Amniotic stem cell (primary cell): ENCODE measurements around the gene TMEM212.
"Not testable (repeated sequence)": the region's sequence is repeated elsewhere in the genome, so short reads cannot be mapped to it uniquely, and the experiment has no call there.

Experiments used
- DNase-seq: peaks from one replicate; lab custom pipeline; 2025; lab: John Stamatoyannopoulos, UW

Gene TMEM212

GRCh38 chr3:171892457-171892856 is 49.3 kb downstream of the TMEM212 start:
- DNase-seq: no peak

GRCh38 chr3:171895291-171895690 is 52.1 kb downstream of the TMEM212 start:
- no peak for DNase-seq

DNA sequence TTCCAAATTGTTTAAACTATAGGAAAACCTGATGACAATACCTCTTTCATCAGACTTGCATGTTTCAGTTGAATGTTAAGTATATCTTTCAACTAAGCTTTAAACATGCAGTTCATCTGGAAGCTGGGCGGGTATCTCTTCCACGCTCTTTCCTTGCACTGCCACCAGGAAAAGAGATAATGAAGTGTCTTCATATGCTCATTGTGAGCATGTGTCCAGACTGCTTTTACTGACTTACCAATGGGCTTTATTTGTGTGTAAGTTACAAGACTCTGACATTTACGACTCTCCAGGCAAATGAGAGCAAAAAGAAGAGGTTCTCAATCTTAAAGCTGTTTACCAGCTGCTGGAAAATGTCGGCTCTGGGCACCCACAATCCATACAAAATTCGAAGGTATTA is 52.8 kb downstream of the TMEM212 start:
- no peak for DNase-seq

DNA sequence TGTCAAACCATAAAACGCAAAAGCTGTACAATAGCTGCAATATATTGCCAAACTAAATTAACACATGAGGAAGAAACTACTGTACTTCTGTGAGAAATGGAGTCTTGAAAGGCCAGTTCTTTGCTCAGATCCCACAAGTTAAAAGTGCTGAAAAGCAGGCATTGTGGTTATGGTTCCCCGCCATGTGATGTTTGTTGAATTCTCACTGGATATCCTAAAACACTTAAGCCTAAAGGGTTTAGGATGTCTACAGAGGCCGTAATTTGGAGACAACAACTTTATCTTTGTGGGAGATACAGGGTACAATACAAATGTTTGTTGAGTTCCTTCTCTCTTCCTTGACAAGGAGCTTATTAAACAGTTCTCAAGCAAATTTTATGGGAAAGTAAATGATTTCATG is 53.2 kb downstream of the TMEM212 start:
- DNase-seq: no peak

- no peak for DNase-seq
Measured at GRCh38 chr3:171898192-171898591, 55.0 kb downstream of the TMEM212 start.

DNA sequence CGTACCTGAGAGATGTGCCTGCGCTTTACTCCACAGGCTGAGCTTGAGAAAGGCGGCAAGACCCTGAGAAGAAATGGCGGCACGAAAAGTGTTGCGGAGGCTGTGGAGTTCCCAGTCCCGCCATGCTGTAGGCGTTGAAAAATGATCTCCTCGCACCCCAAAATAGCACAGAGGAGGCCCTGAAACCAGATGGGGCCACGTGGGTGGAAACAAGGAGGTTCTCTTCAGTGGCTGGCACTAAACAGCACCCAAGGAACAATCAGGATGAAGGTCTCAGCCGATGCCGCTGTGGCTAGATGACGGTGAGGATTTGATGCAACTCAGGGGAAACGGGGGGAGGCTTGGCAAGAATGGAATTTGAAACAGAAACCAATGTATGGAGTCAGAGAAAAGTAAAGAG is 57.3 kb downstream of the TMEM212 start:
- no peak for DNase-seq

GRCh38 chr3:171901615-171902312 is 58.6 kb downstream of the TMEM212 start:
- DNase-seq: no peak

GRCh38 chr3:171904829-171905228 is 61.7 kb downstream of the TMEM212 start:
- no peak for DNase-seq

DNA sequence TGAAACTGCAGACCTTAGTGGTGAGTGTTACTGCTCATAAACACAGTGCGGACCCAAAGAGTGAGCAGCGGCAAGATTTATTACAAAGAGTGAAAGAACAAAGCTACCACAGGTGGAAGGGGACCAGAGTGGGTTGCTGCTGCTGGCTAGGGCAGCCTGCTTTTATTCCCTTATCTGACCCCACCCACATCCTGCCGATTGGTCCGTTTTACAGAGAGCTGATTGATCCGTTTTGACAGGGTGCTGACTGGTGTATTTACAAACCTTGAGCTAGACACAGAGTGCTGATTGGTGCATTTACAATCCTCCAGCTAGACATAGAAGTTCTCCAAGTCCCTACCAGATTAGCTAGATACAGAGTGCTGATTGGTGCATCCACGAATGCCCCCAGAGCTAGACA is 63.4 kb downstream of the TMEM212 start:
- DNase-seq: not testable (repeated sequence)

GRCh38 chr3:171906951-171907676 is 64.0 kb downstream of the TMEM212 start:
- no peak for DNase-seq

DNA sequence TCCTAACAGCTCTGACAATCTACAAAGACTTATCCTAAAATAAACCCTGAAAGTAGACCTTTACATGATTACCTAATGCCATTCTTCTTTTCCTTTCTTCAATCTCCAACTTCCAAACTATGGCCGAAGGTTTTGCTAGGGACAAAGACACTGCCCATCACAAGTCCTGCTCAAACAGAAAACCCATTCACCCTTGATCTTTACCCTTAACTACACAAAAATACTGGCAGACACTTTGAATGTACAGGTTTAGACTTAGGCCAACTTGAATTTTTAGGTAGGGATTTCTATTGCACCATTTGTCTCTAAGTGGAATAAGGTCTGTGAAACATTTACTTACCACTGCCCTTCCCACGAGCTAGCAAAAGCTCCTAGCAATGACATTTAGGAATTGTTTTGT is 64.6 kb downstream of the TMEM212 start:
- DNase-seq: no peak

GRCh38 chr3:171908731-171909130 is 65.6 kb downstream of the TMEM212 start:
- DNase-seq: no peak
